Right cardiac atrium (tissue), 5 donors: ENCODE results near the gene CASZ1. TPM values are rescaled to one million over a fixed set of nuclear protein-coding genes. Genes with fewer than 3 reads are reported as not detected.

Source experiments
- ATAC-seq, 2 donors: fragments of 200-7000 bp; cut with Tn5 transposase; one replicate each; pipeline versions ENCODE4 v1.8.0 to v1.9.1; 2020; ENCODE audit warnings: moderate library complexity in 2 of 2, mild to moderate bottlenecking in 1 of 2
- DNase-seq, 3 donors: peaks; one replicate each; pipeline ENCODE4 v3.0.0-alpha.2; 2020
- H3K27ac ChIP-seq: one replicate; pipeline ENCODE4 v1.5.1; 2013; ENCODE audit warnings: mild to moderate bottlenecking, low read length, control low read depth, moderate library complexity
- H3K27me3 ChIP-seq: one replicate; pipeline ENCODE4 v1.6.1; 2013; ENCODE audit not compliant: control insufficient read depth, insufficient read depth
- H3K4me1 ChIP-seq: one replicate; pipeline ENCODE4 v1.6.1; 2013; ENCODE audit warnings: low read length; ENCODE audit not compliant: control insufficient read depth, insufficient read depth
- H3K4me3 ChIP-seq: one replicate; pipeline ENCODE4 v1.5.1; 2013; ENCODE audit warnings: low read length, control low read depth
- H3K9me3 ChIP-seq: one replicate; pipeline ENCODE4 v1.6.1; 2013; ENCODE audit warnings: low read length; ENCODE audit not compliant: control insufficient read depth
- WGBS: extraction: QIAGEN DNeasy Blood & Tissue Kit; methylation state at CpG from one replicate; pipeline ENCODE4 v1.1.7; 2013; 5-methylcytosine and 5-hydroxymethylcytosine counted together
- intact Hi-C, 4 donors: fragments of 100-400 bp; cut with DNase I; formaldehyde crosslinking; loops; one replicate each; pipeline versions ENCODE4 v1.11.0 to v1.14.0; 2022 to 2023
- polyA plus RNA-seq: library from polyadenylated mRNA; stranded (reverse); fragments of 200-250 nt; gene quantifications from one replicate; pipeline ENCODE4 v1.2.3, GENCODE V29; 2013
- total RNA-seq, 4 donors: library from RNA; stranded (reverse); fragmentation: NEBNext Ultra II Directional; extraction: Animal tissue kit (Norgen Biotek cat#: 25700); gene quantifications; one replicate each; pipeline ENCODE4 v1.2.1, GENCODE V29; 2021
- donor health status: healthy with polysubstance abuse.
- donor health status: DM: no; HTN: yes; CAD: no.
- donor health status: DM: no; HTN: no; CAD: no.
- donor health status: DM: no; HTN: yes; CAD: no; lungs with severe emphysema.
- donor health status: DM: yes; HTN: yes; CAD: no.

Gene CASZ1
- total and polyA plus RNA-seq, 5 donors: 24.2 to 98.9 (median 54.5) TPM

DNA sequence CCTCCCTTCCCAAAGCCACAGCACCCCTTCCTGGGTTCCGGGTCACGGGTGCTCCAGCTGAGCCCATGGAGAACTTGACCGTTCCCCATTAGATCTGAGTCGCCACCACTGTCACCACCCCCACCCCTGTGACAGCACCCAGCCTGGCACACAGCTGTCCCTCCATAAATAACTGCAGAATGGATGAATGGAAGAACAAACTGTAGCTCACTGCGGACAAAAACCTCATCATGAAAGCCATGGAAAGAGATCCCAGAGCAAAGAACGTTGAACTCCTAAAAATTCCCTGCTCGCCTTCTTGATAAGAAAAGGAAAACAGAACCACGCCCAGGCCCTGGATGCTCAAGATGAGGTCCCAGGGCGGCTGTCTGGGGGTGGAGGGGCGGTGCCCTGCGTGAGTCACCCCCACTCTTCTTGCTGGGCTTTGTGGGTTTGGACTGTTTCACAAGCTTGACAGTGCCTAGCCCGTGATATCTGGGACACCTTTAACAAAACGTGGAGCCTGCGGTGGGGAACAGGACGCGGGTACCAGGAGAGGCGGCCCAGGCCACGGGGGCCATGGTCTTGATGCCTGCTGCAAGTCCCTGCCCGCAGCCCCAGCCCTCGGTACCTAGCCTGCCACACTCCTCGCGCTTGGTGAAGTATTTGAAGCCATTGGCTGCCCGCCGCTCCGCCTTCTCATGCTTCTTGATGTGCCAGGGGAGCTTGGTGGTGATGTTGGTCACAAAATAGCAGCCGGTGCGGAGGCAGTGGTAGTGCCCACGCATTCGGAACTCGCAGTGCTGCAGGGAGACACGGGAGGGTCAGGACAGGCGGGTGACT, 151.9 kb downstream of the CASZ1 start:
- Histone ChIP-seq H3K27ac (no peak overlapping the region), H3K4me1 (peaks cover 6% of the 10 kb centered on the region), H3K4me3 (no peak overlapping the region), H3K9me3 (no peaks in the 10 kb centered on the region), H3K27me3 (no peaks in the 10 kb centered on the region)
- DNase-seq (peak in 1 of 3 donors; percentile 21), ATAC-seq (no peak)
- WGBS: 90% methylated on average over 32 of the region's 32 CpGs
- intact Hi-C loops: no loop called here

DNA sequence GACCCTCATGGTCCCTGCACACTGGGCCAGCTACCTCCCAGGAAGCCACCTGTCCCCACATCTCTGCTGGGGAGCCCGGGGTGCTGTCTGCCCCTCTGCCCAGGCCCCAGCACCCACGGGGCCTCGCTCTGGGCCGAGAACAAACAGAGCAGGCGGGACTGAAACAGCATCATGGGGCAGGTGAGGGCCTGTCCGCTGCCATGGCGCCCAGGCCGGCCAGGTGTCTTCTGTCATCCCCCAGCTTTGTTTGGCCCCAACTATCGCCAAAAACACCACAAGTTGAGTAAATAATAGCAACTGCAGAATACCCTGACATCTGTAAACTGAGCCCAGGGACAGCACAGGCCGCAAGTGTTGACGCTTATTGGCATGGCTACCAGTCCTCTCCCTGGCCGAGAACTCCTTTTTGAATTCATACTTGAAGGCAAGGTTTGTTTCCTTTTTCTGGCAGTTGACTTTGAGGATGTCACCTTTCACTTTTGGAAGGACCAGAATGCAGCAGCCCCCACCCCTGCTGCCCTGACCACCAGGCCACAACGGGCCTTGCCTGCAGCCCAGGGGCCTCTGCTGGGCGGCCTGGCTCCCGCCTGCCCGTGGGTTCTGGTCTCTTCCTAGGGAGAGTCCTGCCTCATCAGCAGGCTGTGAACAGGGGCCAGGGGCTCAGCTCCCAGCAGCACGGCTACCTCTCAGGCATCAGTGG, 152.7 kb downstream of the CASZ1 start:
- ATAC-seq (no peak), DNase-seq (peak in 1 of 3 donors; percentile 22)
- Histone ChIP-seq H3K4me3 (no peak overlapping the region), H3K27me3 (no peaks in the 10 kb centered on the region), H3K4me1 (peaks cover 6% of the 10 kb centered on the region), H3K27ac (no peak overlapping the region), H3K9me3 (no peaks in the 10 kb centered on the region)
- 92% methylated on average over 17 of the region's 17 CpGs for WGBS
- intact Hi-C loops: no loop called here

DNA sequence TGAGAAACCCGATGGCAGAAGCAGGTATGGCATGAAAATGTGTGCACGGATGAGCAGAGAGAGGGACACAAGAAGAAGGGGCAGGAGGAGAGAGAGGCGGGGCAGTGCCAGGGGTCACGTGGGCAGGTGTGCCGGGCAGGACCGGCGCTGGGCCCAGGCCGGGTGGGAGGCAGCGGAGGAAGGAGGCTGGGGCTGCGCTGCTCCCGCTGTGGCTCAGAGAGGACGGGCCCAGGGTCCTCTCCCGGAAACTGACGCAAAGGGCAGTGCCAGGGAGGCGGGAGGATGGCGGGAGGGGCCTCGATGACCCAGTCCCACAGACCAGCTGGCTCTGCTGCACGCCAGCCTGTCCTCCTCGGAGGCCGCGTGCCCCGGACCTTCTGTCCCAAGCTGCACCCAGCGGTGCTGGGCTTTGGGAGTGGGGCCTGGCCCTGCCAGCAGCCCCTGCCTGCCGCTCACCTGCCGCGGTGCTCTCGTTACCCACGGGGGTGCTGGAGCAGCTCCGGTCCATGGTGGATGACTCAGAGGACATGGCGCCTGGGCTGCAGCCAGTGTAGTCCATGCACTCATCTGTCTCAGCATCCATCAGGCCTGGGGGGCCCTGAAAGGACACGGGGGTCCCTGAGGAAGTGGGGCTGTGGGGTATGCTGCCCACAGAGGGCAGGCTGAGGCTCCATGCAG, 153.9 kb downstream of the CASZ1 start:
- 93% methylated on average over 31 of the region's 31 CpGs for WGBS
- peak in 1 of 3 donors; percentile 50 for DNase-seq
- ATAC-seq: no peak
- Histone ChIP-seq H3K9me3 (no peaks in the 10 kb centered on the region), H3K4me3 (no peak overlapping the region), H3K4me1 (peaks cover 6% of the 10 kb centered on the region), H3K27me3 (no peaks in the 10 kb centered on the region), H3K27ac (no peak overlapping the region)
- intact Hi-C loops: no loop called here

DNA sequence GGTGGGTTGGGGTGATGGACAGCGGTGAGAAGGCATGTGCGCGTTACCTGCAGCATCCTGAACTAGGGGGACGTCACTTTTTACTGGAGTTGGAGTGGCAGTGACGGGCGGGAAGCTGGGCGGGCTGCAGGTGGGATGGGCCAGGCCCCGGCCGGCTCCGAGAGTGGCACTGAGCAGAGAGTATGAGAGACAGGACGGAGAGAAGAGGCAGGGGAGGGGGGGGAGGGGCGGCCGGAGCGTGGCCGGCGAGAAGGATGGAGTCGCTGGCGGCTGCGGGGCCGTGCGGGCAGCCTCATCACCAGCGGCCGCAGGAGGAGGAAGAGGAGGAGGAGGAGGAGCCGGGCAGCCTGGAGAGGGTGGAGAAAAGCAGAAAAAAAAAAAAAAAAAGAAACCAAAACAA, 154.5 kb downstream of the CASZ1 start:
- no peak for DNase-seq
- peaks cover 6% of the 10 kb centered on the region for H3K4me1 ChIP-seq
- no peaks in the 10 kb centered on the region for H3K9me3 ChIP-seq
- no peak overlapping the region for H3K4me3 ChIP-seq
- no peak for ATAC-seq
- WGBS: 79% methylated on average over 24 of the region's 24 CpGs
- H3K27ac ChIP-seq: no peak overlapping the region
- no peaks in the 10 kb centered on the region for H3K27me3 ChIP-seq
- intact Hi-C loops: no loop called here

DNA sequence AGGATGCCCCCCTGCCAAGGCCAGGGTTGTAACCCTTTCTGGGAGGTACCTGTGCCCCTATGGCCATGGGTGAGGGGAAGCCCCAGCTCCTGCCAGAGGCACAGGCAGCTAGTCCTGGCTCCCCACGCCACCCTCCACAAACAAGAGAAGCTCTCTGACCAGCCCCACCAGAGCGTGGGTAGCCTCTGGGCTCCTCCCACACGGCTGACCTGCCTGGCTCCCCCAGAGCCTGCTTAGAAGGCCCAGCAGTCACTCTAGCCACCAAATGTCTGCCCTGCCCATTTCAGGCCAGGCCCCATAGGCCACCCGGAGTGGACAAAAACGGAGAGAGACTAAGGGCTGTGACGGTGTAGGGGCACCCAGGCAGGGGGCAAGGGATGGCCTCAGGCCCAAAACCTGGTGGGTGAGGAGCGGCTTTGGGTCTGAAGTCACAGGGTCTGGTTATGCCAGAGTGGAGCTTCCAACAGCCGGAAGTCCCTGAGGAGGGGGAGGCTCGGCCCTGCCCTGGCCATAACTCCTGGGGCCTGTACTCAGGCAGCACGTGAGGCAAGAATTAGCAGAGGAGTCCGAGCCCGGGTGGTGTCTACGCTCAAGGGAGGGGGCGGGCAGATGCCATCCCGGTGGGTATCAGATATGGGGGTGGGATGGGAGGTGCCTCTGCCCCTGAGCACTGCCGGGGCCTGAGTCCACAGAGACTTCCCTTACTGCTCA, 155.4 kb downstream of the CASZ1 start:
- Histone ChIP-seq H3K4me3 (no peak overlapping the region), H3K27ac (peak overlapping the region; percentile 11), H3K4me1 (peaks cover 6% of the 10 kb centered on the region), H3K9me3 (no peaks in the 10 kb centered on the region), H3K27me3 (no peaks in the 10 kb centered on the region)
- no peak for DNase-seq
- intact Hi-C loops: no loop called here
- ATAC-seq: no peak
- WGBS: 72% methylated on average over 16 of the region's 16 CpGs

- Histone ChIP-seq H3K27ac (peak overlapping the region; percentile 11), H3K4me1 (peaks cover 8% of the 10 kb centered on the region), H3K27me3 (no peaks in the 10 kb centered on the region), H3K4me3 (no peak overlapping the region), H3K9me3 (no peaks in the 10 kb centered on the region)
- peak; percentile 67 to 87 (median 82) for DNase-seq
- ATAC-seq: peak; percentile 34 to 41
- 72% methylated on average over 45 of the region's 45 CpGs for WGBS
- intact Hi-C loops: no loop called here
Observed at GRCh38 chr1:10639775-10640578, 156.5 kb downstream of the CASZ1 start.

DNA sequence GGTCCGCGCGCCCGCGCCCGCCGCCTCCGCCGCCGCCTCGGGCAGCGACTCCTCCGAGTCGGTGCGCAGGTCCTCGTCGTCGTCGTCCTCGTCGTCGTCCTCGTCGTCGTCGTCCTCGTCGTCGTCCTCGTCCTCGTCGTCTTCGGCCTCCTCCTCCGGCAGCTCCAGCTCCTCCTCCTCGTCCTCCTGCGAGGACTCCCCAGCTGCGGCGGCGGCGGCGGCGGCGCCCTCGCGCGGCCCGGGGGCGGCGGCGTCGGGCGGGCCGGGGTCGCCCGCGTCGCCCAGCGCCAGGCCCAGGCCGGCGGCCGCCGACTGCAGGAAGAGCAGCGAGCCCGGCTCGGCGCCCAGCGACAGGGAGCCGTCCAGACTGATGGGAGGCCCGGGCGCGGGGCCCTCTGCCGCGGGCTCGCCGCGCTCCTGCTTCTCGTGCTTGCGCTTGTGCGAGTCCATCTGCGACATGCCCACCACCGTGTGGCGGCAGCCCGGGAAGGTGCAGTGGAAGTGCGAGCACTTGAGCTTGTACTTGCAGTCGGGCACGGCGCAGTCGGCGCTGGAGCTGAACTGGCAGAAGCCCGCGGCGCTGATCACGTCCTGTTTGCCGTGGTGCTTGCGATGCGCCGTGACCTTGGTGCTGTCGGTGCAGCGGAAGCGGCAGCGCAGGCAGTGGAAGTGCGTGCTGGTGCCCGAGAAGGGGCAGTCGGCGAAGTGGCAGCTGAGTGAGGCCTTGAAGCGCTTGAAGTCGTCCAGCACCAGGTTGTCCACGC, 157.3 kb downstream of the CASZ1 start:
- no peak overlapping the region for H3K4me3 ChIP-seq
- peaks cover 8% of the 10 kb centered on the region for H3K4me1 ChIP-seq

DNA sequence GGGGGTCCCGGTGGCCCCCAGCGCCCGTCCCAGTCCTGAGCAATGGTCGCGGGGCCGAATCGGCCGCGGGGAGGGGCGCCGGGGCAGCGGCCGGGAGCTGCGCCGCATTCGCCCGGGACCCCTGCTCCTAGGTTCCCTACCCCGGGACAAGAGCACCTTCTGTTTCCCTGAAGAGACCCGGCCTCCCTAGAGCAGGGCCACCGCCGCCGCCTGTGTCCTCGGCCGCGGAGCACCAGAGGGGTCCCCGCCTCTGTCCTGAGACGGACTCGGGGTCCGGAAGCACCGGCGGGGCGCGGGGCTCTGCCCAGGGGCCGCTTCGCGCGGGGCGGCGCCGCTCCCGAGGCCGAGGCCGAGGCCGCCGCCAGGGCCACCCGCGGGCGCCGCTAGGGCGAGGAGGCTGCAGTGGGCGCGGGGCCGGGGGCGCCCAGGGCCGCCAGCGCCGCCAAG, 157.9 kb downstream of the CASZ1 start:
- peaks cover 8% of the 10 kb centered on the region for H3K4me1 ChIP-seq
- H3K9me3 ChIP-seq: no peaks in the 10 kb centered on the region
- intact Hi-C loops: no loop called here
- 47% methylated on average over 57 of the region's 57 CpGs for WGBS
- DNase-seq (peak in 2 of 3 donors; percentile 43 to 55), ATAC-seq (no peak)
- no peaks in the 10 kb centered on the region for H3K27me3 ChIP-seq
- H3K27ac ChIP-seq: no peak overlapping the region
- no peak overlapping the region for H3K4me3 ChIP-seq

More for the DNA sequence above, 157.3 kb downstream of the CASZ1 start:
- ATAC-seq: no peak
- intact Hi-C loops: no loop called here
- Histone ChIP-seq H3K27me3 (no peaks in the 10 kb centered on the region), H3K9me3 (no peaks in the 10 kb centered on the region), H3K27ac (no peak overlapping the region)
- DNase-seq: peak in 2 of 3 donors; percentile 61 to 63
- 53% methylated on average over 108 of the region's 108 CpGs for WGBS

DNA sequence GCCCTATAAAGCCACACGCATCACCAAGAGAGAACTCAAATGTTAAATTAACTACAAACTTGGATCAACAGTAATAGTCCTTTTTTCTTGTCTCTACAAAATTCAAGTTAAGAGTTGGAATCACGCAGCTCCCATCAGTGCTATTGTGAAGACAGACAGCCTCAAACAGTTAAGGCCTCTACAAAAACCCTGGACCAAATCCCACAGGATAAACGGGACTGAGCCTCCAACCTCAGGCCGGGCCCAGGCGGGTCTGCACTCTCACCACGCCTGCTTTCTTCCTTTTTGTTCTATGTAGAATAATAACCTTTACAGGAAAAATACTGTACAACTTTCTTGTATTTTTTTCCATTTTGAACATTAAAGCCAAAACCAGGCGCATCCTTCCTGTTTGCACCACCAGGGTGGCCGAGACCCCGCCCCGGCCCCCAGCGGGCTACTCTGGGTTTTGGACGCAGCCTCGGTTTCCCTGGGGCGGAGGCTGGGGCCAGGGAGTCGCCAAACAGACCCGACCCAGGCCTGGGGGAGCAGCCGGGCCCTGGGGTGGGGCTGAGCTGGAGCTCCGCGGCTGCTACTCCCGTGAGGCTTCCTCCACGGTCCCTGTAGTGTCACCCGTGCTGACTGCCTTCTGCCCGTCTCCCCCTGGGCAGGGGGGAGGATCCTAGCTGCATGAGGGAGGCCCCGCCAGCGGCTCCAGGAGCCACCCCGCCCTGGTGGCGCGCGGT, 158.4 kb downstream of the CASZ1 start:
- Histone ChIP-seq H3K27me3 (no peaks in the 10 kb centered on the region), H3K4me1 (peaks cover 8% of the 10 kb centered on the region), H3K27ac (no peak overlapping the region), H3K9me3 (no peaks in the 10 kb centered on the region), H3K4me3 (no peak overlapping the region)
- 47% methylated on average over 29 of the region's 29 CpGs for WGBS
- intact Hi-C loops: no loop called here
- DNase-seq (peak in 2 of 3 donors; percentile 43 to 55), ATAC-seq (no peak)
